Amygdala (tissue), 56 donors: ENCODE data around the gene ACSL1.

Experiments used
- DNase-seq, 56 donors: peaks; one replicate each; lab custom pipeline; 2025; lab: John Stamatoyannopoulos, UW

Gene ACSL1, protein sequence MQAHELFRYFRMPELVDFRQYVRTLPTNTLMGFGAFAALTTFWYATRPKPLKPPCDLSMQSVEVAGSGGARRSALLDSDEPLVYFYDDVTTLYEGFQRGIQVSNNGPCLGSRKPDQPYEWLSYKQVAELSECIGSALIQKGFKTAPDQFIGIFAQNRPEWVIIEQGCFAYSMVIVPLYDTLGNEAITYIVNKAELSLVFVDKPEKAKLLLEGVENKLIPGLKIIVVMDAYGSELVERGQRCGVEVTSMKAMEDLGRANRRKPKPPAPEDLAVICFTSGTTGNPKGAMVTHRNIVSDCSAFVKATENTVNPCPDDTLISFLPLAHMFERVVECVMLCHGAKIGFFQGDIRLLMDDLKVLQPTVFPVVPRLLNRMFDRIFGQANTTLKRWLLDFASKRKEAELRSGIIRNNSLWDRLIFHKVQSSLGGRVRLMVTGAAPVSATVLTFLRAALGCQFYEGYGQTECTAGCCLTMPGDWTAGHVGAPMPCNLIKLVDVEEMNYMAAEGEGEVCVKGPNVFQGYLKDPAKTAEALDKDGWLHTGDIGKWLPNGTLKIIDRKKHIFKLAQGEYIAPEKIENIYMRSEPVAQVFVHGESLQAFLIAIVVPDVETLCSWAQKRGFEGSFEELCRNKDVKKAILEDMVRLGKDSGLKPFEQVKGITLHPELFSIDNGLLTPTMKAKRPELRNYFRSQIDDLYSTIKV

DNA sequence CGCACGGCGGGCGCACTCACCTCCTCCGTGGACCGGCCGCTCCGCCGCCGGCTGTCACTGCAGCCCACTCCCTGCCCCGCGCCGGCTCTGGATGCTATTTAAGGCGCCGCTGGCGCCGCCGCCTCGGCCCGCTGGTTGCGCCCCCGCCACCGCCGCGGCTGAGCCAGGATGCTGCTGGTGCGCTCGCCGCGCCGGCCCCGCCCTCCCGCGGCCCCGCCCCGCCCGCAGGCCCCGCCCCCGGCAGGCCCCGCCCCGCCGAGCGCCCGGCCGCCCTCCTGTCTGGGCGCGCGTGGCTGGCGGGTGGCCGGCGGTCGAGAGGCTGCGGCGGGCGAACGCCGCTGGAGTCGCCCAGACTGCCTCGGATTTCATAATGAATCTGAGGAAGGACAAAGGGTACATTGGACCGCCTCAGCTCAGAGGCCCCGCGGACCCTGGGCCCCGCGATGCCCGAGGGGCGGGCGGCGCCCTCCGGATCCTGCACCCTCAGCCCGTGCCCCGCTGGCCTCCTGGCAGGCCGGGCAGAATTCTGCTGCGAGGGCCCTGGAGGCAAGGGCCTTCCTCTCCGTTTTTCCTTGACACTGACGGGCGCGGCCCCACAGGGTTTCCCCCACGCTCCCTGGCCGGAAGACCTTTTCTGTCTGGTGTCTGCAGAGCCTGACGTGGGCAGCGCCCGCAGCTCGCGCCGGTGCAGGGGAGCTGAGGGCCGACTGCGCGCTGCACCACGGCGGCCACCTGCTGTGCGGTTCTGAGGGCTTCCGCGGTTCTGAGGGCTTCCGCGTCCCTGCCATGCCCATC lies at the start of gene ACSL1:
Gene ACSL1 (minus strand): TSS at position 73 of the 795 bp plus-strand sequence. CDS start 22,454 bp downstream, outside the sequence.
- peak; percentile 9 to 88 (median 65) for DNase-seq

DNA sequence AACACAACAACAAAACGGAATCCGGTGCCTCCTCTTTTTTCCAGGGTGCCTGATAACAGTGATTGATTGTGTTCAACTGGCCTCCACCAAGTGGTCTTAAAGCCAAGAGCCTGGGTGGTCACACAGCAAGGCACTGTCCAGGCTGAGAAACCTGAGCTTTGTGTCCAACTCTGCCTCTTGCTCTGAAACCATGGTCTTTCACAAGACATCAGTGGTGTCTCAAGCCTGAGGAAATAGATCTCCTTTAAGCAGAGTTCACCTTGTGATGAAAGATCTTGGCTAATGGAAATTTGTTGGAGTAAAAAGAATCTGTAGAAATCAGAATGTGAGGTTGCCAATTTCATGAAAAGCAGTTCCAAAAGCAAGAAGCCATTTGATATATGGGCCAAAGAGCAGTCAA lies 47.3 kb upstream of the ACSL1 start:
- no peak for DNase-seq

DNA sequence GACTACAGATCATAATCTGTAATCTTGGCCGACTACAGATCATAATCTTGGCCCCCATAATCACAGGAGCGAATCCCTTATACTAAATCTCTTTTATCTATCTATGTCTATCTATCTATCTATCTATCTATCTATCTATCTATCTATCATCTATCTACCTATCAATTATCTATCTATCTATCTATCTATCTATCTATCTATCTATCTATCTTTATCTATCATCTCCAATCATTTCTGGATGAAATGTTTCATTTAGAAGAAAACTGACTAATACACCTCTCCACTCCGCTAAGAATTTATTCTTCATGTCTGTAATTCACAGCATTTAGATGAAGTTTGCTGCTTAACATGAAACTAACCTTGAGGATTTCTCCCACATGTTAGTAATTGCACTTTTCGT lies 45.0 kb upstream of the ACSL1 start:
- no peak for DNase-seq

DNA sequence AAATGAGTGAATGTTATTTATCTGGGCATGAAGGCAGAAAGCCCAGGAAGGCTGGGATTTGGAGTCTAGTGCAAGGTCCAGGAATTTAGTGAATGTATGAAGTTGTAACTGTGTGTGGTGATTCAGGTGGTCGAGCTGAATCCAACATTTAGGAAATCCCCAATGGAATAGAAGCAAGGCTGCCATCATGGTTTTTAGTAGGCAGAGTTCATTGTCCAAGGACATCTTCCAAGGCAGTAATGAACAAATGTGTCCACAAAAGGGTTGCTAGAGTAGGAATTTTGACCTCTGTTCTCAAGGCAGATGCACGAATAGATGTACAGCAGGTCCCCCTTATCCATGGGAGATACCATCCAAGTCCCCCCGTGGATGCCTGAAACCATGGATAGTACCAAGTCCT lies 42.9 kb upstream of the ACSL1 start:
- DNase-seq: no peak

DNA sequence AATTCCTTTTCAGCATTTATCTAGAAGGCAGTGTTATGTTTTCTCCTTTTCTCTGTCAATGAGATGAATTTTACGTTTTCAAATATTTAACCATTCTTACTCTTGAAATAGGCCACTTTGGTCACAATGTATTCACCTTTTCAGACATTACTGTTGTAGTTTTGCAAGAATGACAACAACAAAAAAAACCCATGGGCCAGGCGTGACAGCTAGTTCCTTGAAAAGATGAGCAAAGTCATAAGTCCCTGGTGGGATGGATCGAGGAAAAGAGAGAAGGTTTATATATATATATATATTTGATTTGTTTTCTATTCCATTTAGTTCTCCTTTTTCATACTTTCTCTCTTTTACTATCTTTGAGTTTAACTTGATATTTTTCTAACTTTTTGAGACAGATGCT lies 38.1 kb upstream of the ACSL1 start:
- no peak for DNase-seq

DNA sequence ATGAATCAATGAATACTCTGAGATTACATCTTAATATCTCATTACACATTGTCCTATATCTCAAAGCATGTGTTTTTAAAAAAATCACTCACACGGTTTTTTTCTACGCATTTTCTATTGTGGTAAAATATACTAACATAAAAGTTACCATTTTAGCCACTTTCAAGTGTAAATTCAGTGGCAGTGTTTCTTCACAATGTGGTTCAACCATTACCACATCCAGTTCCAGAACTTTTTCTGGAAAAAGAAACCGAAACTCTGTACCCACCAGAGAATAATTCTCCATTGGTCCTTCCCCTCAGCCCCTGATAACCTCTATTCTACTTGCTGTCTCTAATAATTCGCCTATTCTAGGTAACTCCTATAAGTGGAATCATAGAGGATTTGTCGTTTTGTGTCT lies 35.3 kb upstream of the ACSL1 start:
- no peak for DNase-seq

DNA sequence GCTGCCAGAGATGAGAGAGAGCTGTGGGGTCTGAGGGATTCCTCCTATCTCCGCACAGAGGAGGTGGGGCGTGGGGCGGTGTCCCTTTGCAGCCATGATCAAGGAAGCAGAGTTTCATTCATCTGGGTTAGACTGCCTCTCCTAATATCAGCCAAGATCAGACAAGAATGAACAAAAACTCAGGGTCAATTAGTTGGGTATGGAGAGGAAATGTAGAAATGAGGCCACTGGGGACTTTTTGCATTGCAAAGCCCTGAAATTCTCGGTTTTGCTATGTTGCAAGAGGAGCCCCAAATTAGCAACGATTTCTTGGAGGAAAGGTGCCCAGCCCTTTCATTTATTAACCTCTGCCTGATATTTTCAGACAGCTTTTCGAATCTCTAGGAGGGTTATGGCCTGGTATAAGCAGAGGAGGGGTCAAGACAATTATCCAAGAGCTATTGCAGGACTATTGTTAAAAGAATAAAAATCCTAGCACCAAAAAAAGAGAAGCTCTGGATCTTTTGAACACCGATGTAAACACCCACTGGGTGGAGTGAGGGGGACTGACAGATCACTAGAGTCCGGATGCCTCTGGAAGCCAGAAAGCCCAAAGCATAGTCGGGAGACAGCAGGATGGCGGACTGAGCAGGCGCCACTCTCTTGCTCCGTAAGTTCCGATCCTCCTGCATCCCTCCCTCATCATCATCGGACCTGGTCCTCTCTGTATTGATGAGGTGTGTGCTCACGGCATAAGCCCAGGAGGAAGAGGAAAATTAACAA lies 34.4 kb upstream of the ACSL1 start:
- no peak for DNase-seq

DNA sequence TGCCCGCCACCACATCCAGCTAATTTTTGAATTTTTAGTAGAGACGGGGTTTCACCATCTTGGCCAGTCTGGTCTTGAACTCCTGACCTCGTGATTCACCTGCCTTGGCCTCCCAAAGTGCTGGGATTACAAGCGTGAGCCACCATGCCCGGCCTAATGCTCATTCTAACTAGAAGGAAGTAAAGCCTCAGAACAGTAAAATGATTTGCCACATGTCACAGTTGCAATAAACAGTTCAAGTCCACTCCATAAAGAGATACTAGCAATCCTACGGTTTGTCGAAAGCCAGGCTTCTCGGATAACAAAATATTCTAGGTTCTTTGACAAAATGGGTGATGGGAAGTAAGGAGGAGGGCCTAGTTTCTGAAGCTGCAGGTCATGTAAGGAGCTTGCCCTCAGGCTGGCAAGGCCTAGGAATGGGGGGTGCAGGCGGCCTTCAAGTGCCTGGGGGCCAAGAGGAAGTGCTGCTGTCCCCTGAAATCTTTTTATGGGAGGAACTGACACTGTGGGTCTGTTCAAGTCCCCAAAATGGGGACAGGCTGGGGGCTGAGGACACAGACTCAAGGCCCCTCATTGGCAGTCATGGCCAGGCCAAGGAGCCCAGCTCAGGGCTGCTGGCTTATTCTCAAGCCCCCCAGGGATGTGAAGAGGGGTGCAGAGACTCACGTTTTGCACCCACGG lies 31.8 kb upstream of the ACSL1 start:
- DNase-seq: no peak

DNA sequence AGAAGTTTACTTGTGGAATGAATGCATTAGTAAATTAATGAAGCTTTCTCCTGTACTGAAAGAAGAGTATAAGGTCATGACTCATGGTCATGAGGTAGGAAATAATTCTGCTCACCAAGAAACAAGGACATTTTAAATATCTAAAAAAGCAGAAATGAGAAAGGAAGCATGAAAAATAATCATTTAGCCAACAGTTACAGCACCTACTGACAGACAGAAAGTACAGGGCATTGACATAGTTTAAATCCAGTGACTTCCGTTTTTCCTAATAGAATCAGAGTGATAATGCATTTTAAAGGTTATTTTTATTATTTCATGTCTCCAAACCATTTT lies 30.5 kb upstream of the ACSL1 start:
- no peak for DNase-seq

DNA sequence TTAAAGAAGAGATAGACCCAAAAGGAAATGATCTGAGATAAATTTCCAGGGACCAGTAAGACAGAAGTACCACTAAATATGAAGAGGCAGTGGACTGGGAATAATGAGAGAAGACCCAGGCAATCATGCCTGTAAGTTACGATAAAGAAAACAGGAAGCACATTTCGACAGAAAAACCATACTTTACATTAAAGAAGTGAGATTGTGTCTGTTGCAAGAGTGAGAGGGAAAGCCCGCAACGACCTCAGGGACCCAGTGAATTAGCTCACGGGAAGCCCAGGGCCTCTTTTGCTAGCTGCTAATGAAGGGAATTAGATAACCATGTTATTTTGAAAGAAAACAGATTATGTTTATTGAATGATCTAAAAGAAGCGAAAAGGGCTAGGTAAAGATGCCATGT lies 28.9 kb upstream of the ACSL1 start:
- DNase-seq: no peak

DNA sequence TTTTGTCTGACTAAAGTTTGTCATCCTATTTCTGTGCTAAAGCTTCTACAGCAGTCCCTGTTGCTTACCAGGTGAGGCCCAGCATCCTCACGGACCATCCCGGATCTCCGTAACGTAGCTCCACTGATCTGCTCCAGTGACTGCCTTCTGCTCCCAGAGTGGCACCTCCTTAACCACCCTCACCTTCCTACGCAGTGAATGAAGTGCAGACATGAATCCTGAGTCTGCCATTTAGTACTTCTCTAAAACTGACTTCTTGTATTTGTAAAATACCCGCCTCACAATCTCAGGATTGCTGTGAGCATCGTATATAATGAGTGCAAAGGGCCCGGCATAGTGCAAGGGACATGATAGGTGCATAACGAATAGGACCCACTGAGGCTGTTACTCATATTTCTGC lies 27.7 kb upstream of the ACSL1 start:
- no peak for DNase-seq

DNA sequence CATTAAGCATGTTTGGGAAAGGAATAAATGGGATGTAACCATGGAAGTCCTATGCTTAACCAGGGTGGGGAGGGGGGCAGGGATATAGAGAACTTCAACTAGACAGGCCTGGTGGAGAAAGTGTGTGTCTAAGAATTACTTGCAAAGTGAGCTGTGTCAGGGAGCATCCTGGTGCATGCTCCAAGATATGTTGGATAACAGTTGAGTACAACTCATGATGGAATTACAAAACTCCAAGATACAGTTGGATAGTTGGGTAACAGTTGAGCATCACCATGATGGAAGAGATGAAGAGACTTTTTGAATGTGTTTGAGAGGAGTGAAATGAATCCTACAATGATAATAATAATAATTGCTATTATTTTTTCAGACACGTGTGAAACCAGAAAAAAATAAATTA lies 26.1 kb upstream of the ACSL1 start:
- DNase-seq: no peak

DNA sequence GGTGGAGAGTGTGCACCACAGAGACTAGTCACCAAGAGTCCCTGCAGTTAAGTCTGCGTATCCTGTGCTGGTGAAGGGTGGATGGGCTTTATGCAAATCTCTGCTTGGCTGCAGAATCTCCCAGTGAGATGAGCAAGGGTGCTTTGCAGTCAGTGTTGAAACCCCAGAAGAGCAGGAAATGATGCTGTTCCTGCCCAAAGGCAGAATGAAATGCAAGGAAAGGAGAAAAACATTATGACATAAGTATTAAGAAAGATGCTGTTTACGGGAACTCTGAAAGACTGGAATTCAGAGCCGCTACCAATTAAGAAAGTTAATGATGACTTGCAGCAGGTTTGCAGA lies 25.4 kb upstream of the ACSL1 start:
- DNase-seq: no peak

DNA sequence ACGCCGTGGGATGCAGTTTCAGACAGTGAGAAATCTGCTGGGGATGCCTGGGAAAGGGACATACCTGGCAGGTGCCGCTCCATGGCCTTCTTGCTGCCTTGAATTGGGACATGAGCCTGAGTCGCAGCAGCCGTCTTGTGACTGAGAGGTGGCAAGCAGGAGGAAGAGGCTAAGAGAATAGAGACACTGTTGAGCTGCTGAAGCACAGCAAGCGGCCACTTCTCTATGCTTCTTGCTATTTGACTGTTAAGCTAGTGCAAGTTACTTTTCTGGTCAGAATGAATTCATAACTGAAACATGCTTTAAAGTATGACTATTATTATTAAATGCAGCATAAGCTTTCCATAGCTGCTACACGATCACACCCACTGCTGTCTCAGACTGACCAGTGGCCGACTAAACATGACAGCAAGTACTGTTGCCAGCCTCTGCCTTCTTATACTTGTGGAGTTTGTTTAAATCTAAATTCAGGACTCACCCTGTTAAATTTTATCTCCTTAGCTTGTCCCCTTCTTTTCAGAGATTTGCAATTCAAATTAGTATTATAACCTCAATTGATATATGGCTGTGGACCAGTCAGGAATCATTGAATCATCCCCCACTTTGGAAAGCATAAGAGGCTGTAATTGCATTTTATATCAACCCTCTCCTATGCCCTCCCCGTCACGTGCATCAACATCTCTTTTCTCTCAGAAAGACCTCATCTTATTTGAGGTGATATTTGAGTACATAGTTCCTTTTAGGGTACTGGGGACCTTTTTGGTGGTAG lies 24.8 kb upstream of the ACSL1 start:
- DNase-seq: no peak

DNA sequence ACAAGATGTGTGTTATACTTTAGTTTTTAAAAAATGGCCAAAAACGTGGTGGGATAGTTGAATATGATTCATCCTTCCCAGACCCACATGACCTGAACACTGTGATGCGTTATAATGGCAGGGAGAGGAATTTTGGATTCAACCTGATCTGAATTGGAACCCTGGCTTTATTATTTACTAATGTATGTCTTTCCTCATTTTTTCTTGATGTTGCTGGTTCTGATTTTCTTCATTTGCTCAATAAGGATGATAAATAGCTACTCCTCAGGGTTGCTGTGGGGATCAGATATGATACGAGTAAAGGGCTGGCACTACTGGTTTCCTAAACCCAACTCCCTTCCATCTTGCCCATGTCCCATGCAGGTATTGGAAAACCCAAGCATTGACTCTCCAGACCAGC lies 24.2 kb upstream of the ACSL1 start:
- no peak for DNase-seq

DNA sequence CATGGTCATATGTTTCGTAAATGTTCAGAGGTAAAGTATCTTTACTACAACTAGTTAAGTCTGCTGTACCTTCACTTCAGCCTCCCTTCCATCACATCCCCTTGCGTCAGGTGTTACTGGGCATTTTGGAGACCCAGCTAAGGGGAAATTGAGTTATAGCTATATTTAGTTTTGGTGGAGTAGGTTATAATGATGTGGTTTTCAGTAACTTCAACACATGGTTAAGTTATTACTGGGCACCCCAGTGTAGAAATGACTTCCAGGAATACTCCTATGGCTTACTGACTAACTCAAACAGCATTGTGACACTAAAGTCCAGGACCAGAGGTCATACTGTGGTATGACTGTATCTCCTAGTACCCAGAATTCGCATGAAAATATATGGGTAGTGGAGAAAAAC lies 23.4 kb upstream of the ACSL1 start:
- DNase-seq: no peak

DNA sequence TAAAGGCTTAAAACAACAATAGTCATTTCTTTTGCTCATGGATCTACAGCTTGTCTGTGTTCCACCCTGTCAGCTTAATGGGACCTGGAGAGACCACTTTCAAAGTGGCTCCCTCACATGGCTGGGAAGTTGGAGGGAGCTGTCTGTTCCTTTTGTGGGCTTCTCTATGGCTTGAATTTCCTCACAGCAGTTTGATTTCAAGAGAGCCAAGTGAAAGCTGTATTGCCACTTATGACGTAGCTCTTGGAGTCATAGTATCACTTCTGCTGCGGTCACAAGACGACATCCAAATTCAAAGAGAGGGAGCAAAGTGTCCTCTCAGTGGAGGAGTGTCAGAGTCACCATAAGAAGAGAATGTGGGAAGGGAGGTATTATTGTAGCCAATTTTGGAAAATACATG lies 22.7 kb upstream of the ACSL1 start:
- no peak for DNase-seq

DNA sequence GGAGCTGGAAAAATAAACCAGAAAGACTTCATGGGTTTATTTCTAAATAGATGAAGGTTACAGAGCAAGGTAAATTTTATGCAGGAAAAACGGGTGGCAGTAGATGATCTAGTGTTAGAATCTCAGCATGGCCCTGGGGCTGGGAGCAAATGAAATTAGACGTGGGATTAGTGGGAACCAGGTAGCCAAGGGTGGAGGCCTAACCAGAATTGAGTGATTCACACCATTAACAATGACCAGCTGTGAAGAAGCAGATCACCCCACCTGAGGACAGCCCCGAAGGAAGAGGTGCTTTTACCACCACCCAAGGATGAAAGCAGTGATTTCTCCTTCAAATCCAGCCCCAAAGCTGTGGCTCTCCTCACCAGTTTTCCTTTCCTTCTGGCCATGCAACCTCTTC lies 20.8 kb upstream of the ACSL1 start:
- DNase-seq: no peak

DNA sequence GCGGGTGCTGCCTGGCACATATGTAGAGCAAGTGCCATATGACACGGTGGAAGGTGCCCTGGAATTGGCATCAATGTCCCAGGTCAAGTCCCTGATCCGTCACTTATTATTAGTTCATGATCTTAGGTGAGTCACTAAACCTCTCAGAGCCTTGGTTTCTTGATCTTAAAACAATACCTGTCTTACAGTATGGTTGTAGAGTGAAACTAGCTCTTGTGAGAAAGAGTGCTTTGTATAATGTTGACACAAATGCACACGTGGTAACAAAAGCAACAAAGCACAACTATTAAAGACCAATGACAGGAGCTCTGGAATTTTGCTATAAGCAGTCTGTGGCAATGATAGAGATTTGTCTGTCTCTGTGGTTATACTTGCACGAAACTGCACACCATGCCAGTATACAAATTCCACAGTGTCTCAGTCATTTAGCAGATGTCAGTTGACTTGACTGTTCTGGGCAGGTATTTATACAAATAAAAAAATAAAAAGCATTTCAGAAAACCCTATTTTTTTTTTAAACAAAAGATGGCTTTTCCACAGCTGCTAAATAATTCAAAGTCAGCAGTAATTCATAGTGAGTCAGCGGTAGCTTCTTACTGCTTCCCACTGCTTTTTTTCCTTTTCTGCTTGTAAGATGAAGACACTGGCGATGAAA lies 19.7 kb upstream of the ACSL1 start:
- no peak for DNase-seq
